IPS-18a (cell line): ENCODE results near the gene CDC45.
"Not testable (repeated sequence)": the region's sequence is repeated elsewhere in the genome, so short reads cannot be mapped to it uniquely, and the experiment has no call there.

ENCODE experiments used
- H3K27ac ChIP-seq: one replicate; pipeline ENCODE4 v1.5.1; 2013; ENCODE audit warnings: low read length
- H3K27me3 ChIP-seq: one replicate; pipeline ENCODE4 v1.6.1; 2013; ENCODE audit warnings: mild to moderate bottlenecking, low read length; ENCODE audit not compliant: control insufficient read depth, insufficient read depth
- H3K36me3 ChIP-seq: one replicate; pipeline ENCODE4 v1.6.1; 2013; ENCODE audit warnings: low read depth, low read length; ENCODE audit not compliant: control insufficient read depth
- H3K4me1 ChIP-seq: one replicate; pipeline ENCODE4 v1.6.1; 2013; ENCODE audit warnings: low read depth, low read length; ENCODE audit not compliant: control insufficient read depth
- H3K4me3 ChIP-seq: one replicate; pipeline ENCODE4 v1.5.1; 2013; ENCODE audit warnings: low read length
- H3K9ac ChIP-seq: one replicate; pipeline ENCODE4 v1.6.1; 2013; ENCODE audit warnings: mild to moderate bottlenecking, low read length, moderate library complexity
- H3K9me3 ChIP-seq: one replicate; pipeline ENCODE4 v1.6.1; 2013; ENCODE audit warnings: low read depth, low read length; ENCODE audit not compliant: control insufficient read depth

CDC45 gene

GRCh38 chr22:19530751-19531150, 51.0 kb downstream of the CDC45 start:
- H3K27ac ChIP-seq = no peak overlapping the region
- peaks cover 4% of the 10 kb centered on the region for H3K27me3 ChIP-seq
- H3K4me3 ChIP-seq = no peak overlapping the region
- H3K4me1 ChIP-seq = no peaks in the 10 kb centered on the region
- no peak overlapping the region for H3K9ac ChIP-seq
- H3K36me3 ChIP-seq = no peaks in the 10 kb centered on the region
- H3K9me3 ChIP-seq = no peaks in the 10 kb centered on the region

DNA sequence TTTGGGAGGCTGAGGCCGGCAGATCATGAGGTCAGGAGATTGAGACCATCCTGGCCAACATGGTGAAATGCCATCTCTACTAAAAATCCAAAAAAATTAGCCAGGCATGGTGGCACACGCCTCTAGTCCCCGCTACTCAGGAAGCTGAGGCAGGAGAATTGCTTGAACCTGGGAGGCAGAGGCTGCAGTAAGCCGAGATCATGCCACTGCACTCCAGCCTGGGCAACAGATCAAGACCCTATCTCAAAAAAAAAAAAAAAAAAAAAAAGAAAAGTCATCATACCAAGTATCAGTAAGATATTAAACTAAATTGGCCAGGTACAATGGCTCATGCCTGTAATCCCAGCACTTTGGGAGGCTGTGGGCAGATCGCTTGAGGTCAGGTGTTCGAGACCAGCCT, 51.6 kb downstream of the CDC45 start:
- not testable (repeated sequence) for H3K9me3 ChIP-seq, H3K27ac ChIP-seq, H3K27me3 ChIP-seq, H3K4me1 ChIP-seq, H3K9ac ChIP-seq, H3K4me3 ChIP-seq, H3K36me3 ChIP-seq

DNA sequence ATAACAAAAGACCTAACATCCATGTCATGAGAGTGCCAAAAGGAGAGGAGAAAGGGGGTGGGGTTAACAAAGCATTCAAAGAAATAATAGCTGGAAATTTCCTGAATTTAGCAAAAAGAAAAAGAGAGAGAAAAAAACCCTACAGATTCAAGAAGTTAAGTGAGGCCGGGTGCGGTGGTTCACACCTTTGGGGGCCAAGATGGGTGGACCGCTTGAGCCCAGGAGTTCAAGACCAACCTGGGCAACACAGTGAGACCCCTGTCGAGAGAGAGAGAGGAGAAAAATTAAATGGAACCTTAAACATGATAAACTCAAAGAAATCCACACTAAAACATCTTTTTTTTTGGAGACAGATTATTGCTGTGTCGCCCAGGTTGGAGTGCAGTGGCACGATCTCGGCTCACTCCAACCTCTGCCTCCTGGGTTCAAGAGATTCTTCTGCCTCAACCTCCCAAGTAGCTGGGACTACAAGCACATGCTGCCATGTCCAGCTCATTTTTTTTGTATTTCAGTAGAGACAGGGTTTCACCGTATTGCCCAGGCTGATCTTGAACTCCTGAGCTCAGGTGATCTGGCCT, 53.4 kb downstream of the CDC45 start:
- Histone ChIP-seq H3K4me3 (no peak overlapping the region), H3K9ac (no peak overlapping the region), H3K27me3 (no peaks in the 10 kb centered on the region), H3K4me1 (no peaks in the 10 kb centered on the region), H3K36me3 (no peaks in the 10 kb centered on the region), H3K27ac (no peak overlapping the region), H3K9me3 (no peaks in the 10 kb centered on the region)

- Histone ChIP-seq H3K27me3 (no peaks in the 10 kb centered on the region), H3K4me1 (no peaks in the 10 kb centered on the region), H3K27ac (no peak overlapping the region), H3K9ac (no peak overlapping the region), H3K4me3 (no peak overlapping the region), H3K9me3 (no peaks in the 10 kb centered on the region), H3K36me3 (no peaks in the 10 kb centered on the region)
Measured at GRCh38 chr22:19533857-19534256, 54.1 kb downstream of the CDC45 start.

DNA sequence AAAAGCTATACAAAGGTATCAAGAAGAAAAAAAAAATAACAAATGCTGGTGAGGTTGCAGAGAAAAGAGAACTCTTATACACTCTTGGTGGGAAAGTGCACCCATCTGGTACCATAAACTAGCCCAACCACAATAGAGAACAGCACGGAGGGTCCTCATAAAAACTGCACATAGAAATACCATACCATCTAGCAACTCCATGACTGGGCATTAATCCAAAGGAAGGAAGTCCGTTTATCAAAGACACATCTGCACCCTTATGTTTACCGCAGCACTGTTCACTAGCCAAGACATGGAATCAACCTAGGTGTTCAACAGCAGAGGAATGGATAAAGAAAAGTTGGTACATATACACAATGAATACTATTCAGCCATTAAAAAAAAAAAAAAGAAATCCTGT, 55.3 kb downstream of the CDC45 start:
- no peak overlapping the region for H3K4me3 ChIP-seq
- no peak overlapping the region for H3K9ac ChIP-seq
- no peaks in the 10 kb centered on the region for H3K27me3 ChIP-seq
- no peaks in the 10 kb centered on the region for H3K36me3 ChIP-seq
- H3K27ac ChIP-seq = no peak overlapping the region
- no peaks in the 10 kb centered on the region for H3K9me3 ChIP-seq
- no peaks in the 10 kb centered on the region for H3K4me1 ChIP-seq

GRCh38 chr22:19536564-19536963, 56.8 kb downstream of the CDC45 start:
- Histone ChIP-seq H3K27ac (no peak overlapping the region), H3K36me3 (no peaks in the 10 kb centered on the region), H3K9me3 (no peaks in the 10 kb centered on the region), H3K27me3 (no peaks in the 10 kb centered on the region), H3K4me3 (no peak overlapping the region), H3K9ac (no peak overlapping the region), H3K4me1 (no peaks in the 10 kb centered on the region)

GRCh38 chr22:19537941-19538488, 58.3 kb downstream of the CDC45 start:
- no peaks in the 10 kb centered on the region for H3K27me3 ChIP-seq
- H3K27ac ChIP-seq = no peak overlapping the region
- H3K9ac ChIP-seq = no peak overlapping the region

GRCh38 chr22:19540394-19540793, 60.7 kb downstream of the CDC45 start:
- Histone ChIP-seq H3K4me1 (peaks cover 2% of the 10 kb centered on the region), H3K27me3 (no peaks in the 10 kb centered on the region), H3K9ac (no peak overlapping the region), H3K27ac (no peak overlapping the region), H3K4me3 (no peak overlapping the region), H3K36me3 (no peaks in the 10 kb centered on the region), H3K9me3 (no peaks in the 10 kb centered on the region)

More at GRCh38 chr22:19537941-19538488, 58.3 kb downstream of the CDC45 start:
- no peaks in the 10 kb centered on the region for H3K9me3 ChIP-seq
- no peaks in the 10 kb centered on the region for H3K36me3 ChIP-seq
- H3K4me3 ChIP-seq = no peak overlapping the region
- no peaks in the 10 kb centered on the region for H3K4me1 ChIP-seq

GRCh38 chr22:19543970-19544708, 64.4 kb downstream of the CDC45 start:
- no peaks in the 10 kb centered on the region for H3K36me3 ChIP-seq
- H3K9ac ChIP-seq = no peak overlapping the region

GRCh38 chr22:19545935-19546207, 66.2 kb downstream of the CDC45 start:
- H3K36me3 ChIP-seq = no peaks in the 10 kb centered on the region
- no peak overlapping the region for H3K27ac ChIP-seq
- no peaks in the 10 kb centered on the region for H3K27me3 ChIP-seq
- H3K4me3 ChIP-seq = no peak overlapping the region
- peaks cover 6% of the 10 kb centered on the region for H3K4me1 ChIP-seq
- no peak overlapping the region for H3K9ac ChIP-seq
- no peaks in the 10 kb centered on the region for H3K9me3 ChIP-seq

More at GRCh38 chr22:19543970-19544708, 64.4 kb downstream of the CDC45 start:
- H3K27me3 ChIP-seq = no peaks in the 10 kb centered on the region
- H3K4me1 ChIP-seq = peaks cover 6% of the 10 kb centered on the region
- H3K4me3 ChIP-seq = no peak overlapping the region
- no peaks in the 10 kb centered on the region for H3K9me3 ChIP-seq
- no peak overlapping the region for H3K27ac ChIP-seq

DNA sequence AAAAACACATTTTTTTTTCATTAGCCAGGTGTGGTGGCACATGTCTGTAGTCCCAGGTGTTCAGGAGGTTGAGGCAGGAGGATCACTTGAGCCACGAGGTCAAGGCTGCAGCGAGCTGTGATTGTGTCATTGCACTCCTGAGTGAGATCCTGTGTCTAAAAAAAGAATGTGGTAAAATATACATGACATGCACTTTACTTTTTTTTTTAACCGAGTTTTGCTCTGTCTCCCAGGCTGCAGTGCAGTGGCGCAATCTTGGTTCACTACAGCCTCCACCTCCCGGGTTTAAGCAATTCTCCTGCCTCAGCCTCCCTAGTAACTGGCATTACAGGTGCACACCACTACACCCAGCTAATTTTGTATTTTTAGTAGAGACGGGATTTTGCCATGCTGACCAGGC, 67.0 kb downstream of the CDC45 start:
- Histone ChIP-seq H3K4me1 (peaks cover 6% of the 10 kb centered on the region), H3K27me3 (no peaks in the 10 kb centered on the region), H3K27ac (no peak overlapping the region), H3K36me3 (no peaks in the 10 kb centered on the region), H3K4me3 (no peak overlapping the region), H3K9me3 (no peaks in the 10 kb centered on the region), H3K9ac (no peak overlapping the region)

GRCh38 chr22:19547620-19548019, 67.9 kb downstream of the CDC45 start:
- Histone ChIP-seq H3K4me1 (peaks cover 6% of the 10 kb centered on the region), H3K36me3 (no peaks in the 10 kb centered on the region), H3K9me3 (no peaks in the 10 kb centered on the region), H3K9ac (no peak overlapping the region), H3K27me3 (no peaks in the 10 kb centered on the region), H3K4me3 (no peak overlapping the region), H3K27ac (no peak overlapping the region)
